Osteoblast (primary cell): Measurements from ENCODE around the gene CCDC85C. TPM values are rescaled to one million over a fixed set of nuclear protein-coding genes. Genes with fewer than 3 reads are reported as not detected.

Source experiments
- DNase-seq: peaks from one replicate; pipeline ENCODE4 v3.0.0; 2011; ENCODE audit warnings: low spot score, mixed read lengths; ENCODE audit not compliant: insufficient read length; ENCODE audit errors: missing footprints
- H2AFZ ChIP-seq: 2 replicates; pipeline ENCODE4 v1.6.0; 2011; ENCODE audit warnings: mild to moderate bottlenecking, low read length
- H3K27ac ChIP-seq: 2 replicates; pipeline ENCODE4 v1.5.1; 2011; ENCODE audit warnings: mild to moderate bottlenecking, low read depth, low read length, moderate library complexity
- H3K27me3 ChIP-seq: 2 replicates; pipeline ENCODE4 v1.6.0; 2012; ENCODE audit warnings: mild to moderate bottlenecking, control low read depth, inconsistent platforms, low read length, moderate library complexity; ENCODE audit not compliant: insufficient read depth
- H3K36me3 ChIP-seq: 2 replicates; pipeline ENCODE4 v1.5.1; 2011; ENCODE audit warnings: mild to moderate bottlenecking, low read length, control low read depth, moderate library complexity; ENCODE audit not compliant: insufficient read depth
- H3K4me1 ChIP-seq: 2 replicates; pipeline ENCODE4 v1.5.1; 2011; ENCODE audit warnings: mild to moderate bottlenecking, low read length, control low read depth, moderate library complexity; ENCODE audit not compliant: insufficient read depth
- H3K4me2 ChIP-seq: 2 replicates; pipeline ENCODE4 v1.6.0; 2011; ENCODE audit warnings: mild to moderate bottlenecking, low read length; ENCODE audit not compliant: insufficient read depth
- H3K4me3 ChIP-seq: fragments of 200-600 bp; sonication (generic); 3 replicates; pipeline ENCODE4 v1.5.1; 2012; ENCODE audit warnings: mild to moderate bottlenecking, low read length, inconsistent platforms; ENCODE audit not compliant: insufficient read depth
- H3K79me2 ChIP-seq: 2 replicates; pipeline ENCODE4 v1.6.0; 2012; ENCODE audit warnings: mild to moderate bottlenecking, low read length, control low read depth, inconsistent platforms; ENCODE audit not compliant: insufficient read depth
- H3K9me3 ChIP-seq: 2 replicates; pipeline ENCODE4 v1.5.1; 2011; ENCODE audit warnings: low read depth, low read length, control low read depth
- H4K20me1 ChIP-seq: 2 replicates; pipeline ENCODE4 v1.6.0; 2012; ENCODE audit warnings: mild to moderate bottlenecking, low read length, control low read depth; ENCODE audit not compliant: insufficient read depth
- total RNA-seq: library from RNA; depleted of rRNA; stranded (reverse); fragments of >200 nt; gene quantifications from 2 replicates; pipeline ENCODE4 v1.2.3, GENCODE V29; 2012
- TF ChIP-seq, protein P1 (sequence below): IDR thresholded peaks from 2 replicates; pipeline ENCODE4 v1.5.1; 2011; ENCODE audit warnings: mild to moderate bottlenecking, low read depth, low read length, moderate library complexity; ENCODE audit errors: extremely low read depth

Gene CCDC85C
- total RNA-seq, 1 donor = 3.6 TPM

DNA sequence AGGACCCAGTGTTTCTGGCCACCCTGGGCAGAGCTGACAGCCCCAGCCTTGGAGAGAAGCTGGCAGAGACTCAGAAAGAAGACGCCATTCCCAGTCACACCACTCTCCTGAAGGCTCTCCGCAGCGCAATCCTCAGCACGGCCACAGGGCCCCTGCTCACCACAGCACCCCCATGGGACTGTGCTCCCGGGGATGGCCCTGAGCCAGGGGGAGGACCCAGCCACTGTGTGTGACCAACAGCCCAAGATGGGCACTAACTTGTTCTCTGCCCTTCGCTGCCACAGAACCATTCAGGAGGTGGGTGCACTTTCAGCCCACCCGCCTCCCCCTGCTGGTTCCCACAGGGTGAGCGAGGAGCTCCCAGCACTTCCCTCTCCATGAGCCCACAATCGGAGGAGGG lies 65.7 kb downstream of the CCDC85C start:
- no peaks in the 10 kb centered on the region for H3K27me3 ChIP-seq
- peak overlapping the region; percentile 20 for H3K27ac ChIP-seq
- peaks cover 7% of the 10 kb centered on the region for H4K20me1 ChIP-seq
- no peak overlapping the region for H3K4me3 ChIP-seq
- peak; percentile 96 for DNase-seq
- H3K4me2 ChIP-seq = peak overlapping the region; percentile 41
- TF ChIP-seq, protein P1, sequence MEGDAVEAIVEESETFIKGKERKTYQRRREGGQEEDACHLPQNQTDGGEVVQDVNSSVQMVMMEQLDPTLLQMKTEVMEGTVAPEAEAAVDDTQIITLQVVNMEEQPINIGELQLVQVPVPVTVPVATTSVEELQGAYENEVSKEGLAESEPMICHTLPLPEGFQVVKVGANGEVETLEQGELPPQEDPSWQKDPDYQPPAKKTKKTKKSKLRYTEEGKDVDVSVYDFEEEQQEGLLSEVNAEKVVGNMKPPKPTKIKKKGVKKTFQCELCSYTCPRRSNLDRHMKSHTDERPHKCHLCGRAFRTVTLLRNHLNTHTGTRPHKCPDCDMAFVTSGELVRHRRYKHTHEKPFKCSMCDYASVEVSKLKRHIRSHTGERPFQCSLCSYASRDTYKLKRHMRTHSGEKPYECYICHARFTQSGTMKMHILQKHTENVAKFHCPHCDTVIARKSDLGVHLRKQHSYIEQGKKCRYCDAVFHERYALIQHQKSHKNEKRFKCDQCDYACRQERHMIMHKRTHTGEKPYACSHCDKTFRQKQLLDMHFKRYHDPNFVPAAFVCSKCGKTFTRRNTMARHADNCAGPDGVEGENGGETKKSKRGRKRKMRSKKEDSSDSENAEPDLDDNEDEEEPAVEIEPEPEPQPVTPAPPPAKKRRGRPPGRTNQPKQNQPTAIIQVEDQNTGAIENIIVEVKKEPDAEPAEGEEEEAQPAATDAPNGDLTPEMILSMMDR = peak; percentile 40
- peak overlapping the region; percentile 45 for H2AFZ ChIP-seq
- H3K9me3 ChIP-seq = no peaks in the 10 kb centered on the region
- H3K4me1 ChIP-seq = peaks cover 37% of the 10 kb centered on the region
- no peaks in the 10 kb centered on the region for H3K36me3 ChIP-seq
- peaks cover 7% of the 10 kb centered on the region for H3K79me2 ChIP-seq

DNA sequence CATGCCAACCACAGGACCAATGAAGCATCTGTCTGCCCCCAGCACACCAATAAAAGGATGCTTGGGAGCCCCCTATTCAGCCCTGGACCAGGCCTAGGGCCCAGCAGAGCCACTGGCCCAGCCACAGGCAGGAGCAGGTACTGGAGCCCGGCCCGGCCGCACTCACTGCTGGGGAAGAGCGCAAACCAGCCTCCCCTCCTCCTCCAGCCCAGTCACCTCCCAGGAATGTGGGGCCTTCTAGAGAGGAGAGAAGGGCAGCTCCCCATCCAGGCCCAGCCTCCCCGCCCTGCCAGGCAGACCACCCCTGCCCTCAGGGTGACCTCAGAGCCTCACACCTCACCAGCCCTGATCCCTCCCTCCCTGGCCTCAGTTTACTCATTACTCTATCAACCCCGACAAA lies 66.6 kb downstream of the CCDC85C start:
- H3K79me2 ChIP-seq = peaks cover 7% of the 10 kb centered on the region
- H3K4me2 ChIP-seq = peak overlapping the region; percentile 1
- peaks cover 7% of the 10 kb centered on the region for H4K20me1 ChIP-seq
- no peak overlapping the region for H3K4me3 ChIP-seq
- no peaks in the 10 kb centered on the region for H3K9me3 ChIP-seq
- DNase-seq = peak; percentile 99
- H3K4me1 ChIP-seq = peaks cover 37% of the 10 kb centered on the region
- H2AFZ ChIP-seq = no peak overlapping the region
- H3K27me3 ChIP-seq = no peaks in the 10 kb centered on the region
- TF ChIP-seq, protein P1 = no peak
- H3K36me3 ChIP-seq = no peaks in the 10 kb centered on the region
- H3K27ac ChIP-seq = peak overlapping the region; percentile 64

DNA sequence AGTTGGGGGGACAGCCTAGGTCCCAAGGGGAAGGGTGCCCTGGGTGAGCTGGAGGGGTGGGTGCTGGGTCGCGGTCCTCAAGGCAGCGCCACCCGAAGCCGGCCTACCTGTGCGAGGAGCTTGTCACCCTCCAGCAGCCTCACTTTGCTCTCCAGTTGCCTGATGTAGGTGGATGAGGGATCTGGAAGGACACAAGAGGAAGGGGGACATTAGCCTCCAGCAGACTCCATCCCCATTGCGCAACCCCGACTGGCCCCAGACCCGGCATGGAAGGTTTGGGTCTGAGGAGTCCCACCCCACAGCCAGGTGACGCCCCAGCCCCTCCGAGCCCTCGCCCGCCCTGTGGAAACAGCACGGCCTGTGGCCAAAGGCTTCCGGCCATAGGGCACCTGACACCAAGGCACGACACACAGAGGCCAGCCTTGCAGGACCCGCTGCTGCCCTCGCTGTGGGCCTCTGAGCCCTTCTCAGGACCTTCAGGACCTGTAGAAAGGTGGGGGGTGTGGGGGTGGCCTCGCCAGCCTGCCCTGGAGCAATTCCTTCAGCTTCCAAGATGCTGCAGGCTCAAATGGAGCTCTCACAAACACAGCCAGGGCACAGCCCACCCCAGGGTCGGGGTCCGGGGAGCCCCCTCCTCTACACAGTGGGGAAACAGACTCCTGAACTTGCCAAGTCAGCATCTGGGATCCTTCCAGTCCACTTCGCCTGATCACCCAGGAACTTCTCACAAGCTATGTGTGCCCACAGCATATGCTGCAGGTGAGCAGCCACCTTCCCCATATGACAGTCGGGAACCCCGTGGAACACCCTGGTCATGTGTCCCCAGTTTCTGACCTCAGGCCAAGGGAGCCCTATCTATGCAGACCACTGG lies 67.9 kb downstream of the CCDC85C start:
- Histone ChIP-seq H2AFZ (no peak overlapping the region), H3K9me3 (no peaks in the 10 kb centered on the region), H3K27ac (no peak overlapping the region), H4K20me1 (peaks cover 7% of the 10 kb centered on the region), H3K36me3 (no peaks in the 10 kb centered on the region), H3K4me3 (no peak overlapping the region), H3K4me1 (peaks cover 46% of the 10 kb centered on the region), H3K27me3 (no peaks in the 10 kb centered on the region), H3K79me2 (peaks cover 7% of the 10 kb centered on the region), H3K4me2 (no peak overlapping the region)
- no peak for DNase-seq
- TF ChIP-seq, protein P1 = no peak

DNA sequence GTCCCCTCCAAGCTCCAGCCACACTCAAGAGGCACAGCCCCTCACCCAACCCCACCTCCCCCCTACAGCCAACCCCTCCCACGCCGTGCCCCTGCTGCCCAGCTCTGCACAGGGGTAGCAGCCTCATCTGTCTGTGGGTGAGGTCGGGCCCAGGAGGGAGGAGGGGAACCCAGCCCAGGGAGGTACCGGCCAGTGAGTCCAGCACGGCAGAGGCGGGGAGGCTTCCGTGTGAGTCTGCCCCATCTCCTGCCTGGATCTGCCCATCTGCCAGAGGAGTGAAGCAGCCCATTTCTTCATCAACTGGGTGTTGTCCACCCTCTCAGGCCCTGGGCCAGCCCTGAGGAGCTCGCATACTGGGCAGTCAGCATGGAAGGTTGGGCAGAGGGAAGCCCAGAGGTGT lies 68.6 kb downstream of the CCDC85C start:
- no peaks in the 10 kb centered on the region for H3K36me3 ChIP-seq
- H2AFZ ChIP-seq = no peak overlapping the region
- no peak for DNase-seq
- peaks cover 7% of the 10 kb centered on the region for H3K79me2 ChIP-seq
- peak overlapping the region; percentile 7 for H3K4me3 ChIP-seq
- H3K4me1 ChIP-seq = peaks cover 51% of the 10 kb centered on the region
- H4K20me1 ChIP-seq = peaks cover 3% of the 10 kb centered on the region
- no peaks in the 10 kb centered on the region for H3K27me3 ChIP-seq
- H3K27ac ChIP-seq = peak overlapping the region; percentile 33
- no peaks in the 10 kb centered on the region for H3K9me3 ChIP-seq
- TF ChIP-seq, protein P1 = no peak
- H3K4me2 ChIP-seq = peak overlapping the region; percentile 36
